SU-DHL-6 (cell line): Measurements from ENCODE around the gene CRYAB.

Experiments used
- H2AFZ ChIP-seq: fragments of 200-600 bp; sonication (generic); 2 replicates; pipeline ENCODE4 v1.6.1; 2014; ENCODE audit warnings: low read depth, mild to moderate bottlenecking, moderate library complexity, mixed read lengths, antibody characterized with exemption, low read length; ENCODE audit not compliant: severe bottlenecking
- H3F3A ChIP-seq: fragments of 200-600 bp; shearing (Covaris generic); 2 replicates; pipeline ENCODE4 v1.6.0; 2016; ENCODE audit warnings: antibody characterized with exemption, mild to moderate bottlenecking; ENCODE audit not compliant: insufficient read depth
- H3K27ac ChIP-seq: fragments of 200-600 bp; sonication (generic); 2 replicates; pipeline ENCODE4 v1.5.1; 2016; ENCODE audit warnings: low read depth, mild to moderate bottlenecking, low read length, moderate library complexity, mixed read lengths
- H3K27me3 ChIP-seq: fragments of 200-600 bp; sonication (generic), shearing (Covaris generic); 2 replicates; pipeline ENCODE4 v1.6.0; 2014; ENCODE audit warnings: mild to moderate bottlenecking, low read length
- H3K36me3 ChIP-seq: fragments of 200-600 bp; sonication (generic); 2 replicates; pipeline ENCODE4 v1.6.1; 2014; ENCODE audit warnings: mild to moderate bottlenecking, low read length, mixed read lengths
- H3K4me2 ChIP-seq: fragments of 300-600, 200-600 bp; shearing (Covaris generic), sonication (generic); 2 replicates; pipeline ENCODE4 v1.6.0; 2014; ENCODE audit warnings: low read length, low read depth, mild to moderate bottlenecking; ENCODE audit not compliant: poor library complexity, severe bottlenecking
- H3K4me3 ChIP-seq: fragments of 200-600 bp; sonication (generic); 2 replicates; pipeline ENCODE4 v1.5.1; 2014; ENCODE audit warnings: antibody characterized with exemption, low read length, mild to moderate bottlenecking, mixed read lengths; ENCODE audit not compliant: insufficient read depth, poor library complexity, severe bottlenecking
- H3K79me2 ChIP-seq: fragments of 200-600 bp; sonication (generic); 2 replicates; pipeline ENCODE4 v1.6.1; 2014; ENCODE audit warnings: mild to moderate bottlenecking, low read length, moderate library complexity; ENCODE audit not compliant: insufficient read depth
- H3K9ac ChIP-seq: fragments of 200-600 bp; sonication (generic); 2 replicates; pipeline ENCODE4 v1.7.0; 2014; ENCODE audit warnings: mild to moderate bottlenecking, low read length
- H3K9me2 ChIP-seq: fragments of 200-600 bp; sonication (generic); replicated peaks from 2 replicates; pipeline ENCODE4 v1.6.1; 2014; ENCODE audit warnings: low read length; ENCODE audit not compliant: insufficient read depth
- H3K9me3 ChIP-seq: fragments of 200-600 bp; sonication (generic); 2 replicates; pipeline ENCODE4 v1.6.1; 2014; ENCODE audit warnings: low read length, mixed read lengths; ENCODE audit not compliant: insufficient read depth
- H4K20me1 ChIP-seq: fragments of 200-600 bp; sonication (generic); 2 replicates; pipeline ENCODE4 v1.6.1; 2014; ENCODE audit warnings: low read depth, mild to moderate bottlenecking, antibody characterized with exemption, low read length, moderate library complexity, mixed read lengths
- CTCF ChIP-seq: fragments of 200-600 bp; sonication (generic); IDR thresholded peaks from one replicate; pipeline ENCODE4 v1.5.1; 2017; ENCODE audit warnings: antibody characterized with exemption, mild to moderate bottlenecking, low read length, moderate library complexity; ENCODE audit not compliant: insufficient read depth, poor library complexity, severe bottlenecking
- EZH2phosphoT487 ChIP-seq: fragments of 200-600 bp; sonication (generic), shearing (Covaris generic); conservative IDR thresholded peaks from 2 replicates; pipeline ENCODE4 v1.6.1; 2018; ENCODE audit warnings: mild to moderate bottlenecking, antibody characterized with exemption, low read length, moderate library complexity, mixed read lengths

CRYAB gene

GRCh38 chr11:111879637-111879960 lies 32.0 kb downstream of the CRYAB start:
- Histone ChIP-seq H3K4me2 (peak overlapping the region; percentile 95), H3K27me3 (no peaks in the 10 kb centered on the region), H2AFZ (peak overlapping the region; percentile 87), H4K20me1 (no peaks in the 10 kb centered on the region), H3K4me3 (peak overlapping the region; percentile 83), H3K9me3 (no peaks in the 10 kb centered on the region), H3K9me2 (no peaks in the 10 kb centered on the region), H3K79me2 (0 out of 2 replicates have a peak, but pooled peaks cover 11% of the 10 kb centered on the region), H3K27ac (peak overlapping the region; percentile 82), H3K9ac (peak overlapping the region; percentile 79), H3K36me3 (no peaks in the 10 kb centered on the region), H3F3A (peaks cover 4% of the 10 kb centered on the region)
- TF ChIP-seq CTCF: no peak
- no peak for TF ChIP-seq EZH2phosphoT487

DNA sequence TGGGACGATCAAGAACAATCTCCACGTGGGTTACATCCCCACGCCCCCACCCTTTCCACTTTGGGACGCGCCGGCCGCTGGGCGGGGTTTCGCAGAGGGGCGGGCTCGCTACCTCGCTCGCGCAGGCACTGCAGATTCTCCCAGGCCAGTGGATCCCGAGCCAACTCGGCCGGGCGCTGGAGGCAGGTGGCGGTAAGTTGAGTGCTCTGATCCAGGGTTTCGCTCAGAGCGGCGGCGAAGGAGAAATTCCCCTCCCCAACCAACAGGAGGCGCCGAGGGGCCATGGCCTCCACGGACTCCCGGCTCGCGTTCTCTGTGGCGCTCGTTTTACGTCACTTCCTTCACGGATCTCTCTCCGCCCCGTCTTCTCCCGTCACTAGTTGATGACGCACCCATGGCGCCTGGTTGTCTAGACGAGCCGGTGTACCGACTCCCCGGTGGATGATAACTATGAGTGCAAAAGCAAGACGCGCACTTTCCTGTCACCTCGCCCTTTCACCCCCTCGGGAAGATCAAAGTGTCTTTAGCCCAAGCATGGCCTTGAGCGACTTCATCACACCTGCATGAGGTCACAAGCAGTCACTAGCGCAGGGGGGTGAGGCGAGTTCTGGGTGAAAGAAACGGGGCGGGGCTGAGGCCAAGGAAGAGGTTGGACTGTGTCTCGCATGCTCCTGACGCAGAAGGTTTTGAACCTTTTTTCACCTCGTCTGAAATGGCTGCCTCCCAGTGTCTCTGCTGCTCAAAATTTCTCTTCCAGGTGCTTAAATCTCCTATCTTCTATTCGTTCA lies 32.5 kb downstream of the CRYAB start, which contains the start of the genes CFAP68 and FDXACB1:
TSS of gene CFAP68 (plus strand) at position 693 of the 788 bp plus-strand sequence. CDS start at position 713, 20 bp downstream.
TSS of gene FDXACB1 (minus strand) at position 317 of the 788 bp plus-strand sequence. CDS start at position 284, 33 bp downstream.
- H3K36me3 ChIP-seq: no peaks in the 10 kb centered on the region
- 0 out of 2 replicates have a peak, but pooled peaks cover 11% of the 10 kb centered on the region for H3K79me2 ChIP-seq
- H3K4me3 ChIP-seq: peak within 1 kb of the TSS; percentile 83
- peak within 1 kb of the TSS; percentile 87 for H2AFZ ChIP-seq
- H3K27ac ChIP-seq: peak within 1 kb of the TSS; percentile 82
- H3K4me2 ChIP-seq: peak within 1 kb of the TSS; percentile 95
- H3K9me2 ChIP-seq: no peaks in the 10 kb centered on the region
- no peaks in the 10 kb centered on the region for H4K20me1 ChIP-seq
- TF ChIP-seq CTCF (peak; percentile 93), EZH2phosphoT487 (no peak)
- H3K27me3 ChIP-seq: no peaks in the 10 kb centered on the region
- H3K9me3 ChIP-seq: no peaks in the 10 kb centered on the region
- H3F3A ChIP-seq: peaks cover 4% of the 10 kb centered on the region
- H3K9ac ChIP-seq: peak within 1 kb of the TSS; percentile 79

DNA sequence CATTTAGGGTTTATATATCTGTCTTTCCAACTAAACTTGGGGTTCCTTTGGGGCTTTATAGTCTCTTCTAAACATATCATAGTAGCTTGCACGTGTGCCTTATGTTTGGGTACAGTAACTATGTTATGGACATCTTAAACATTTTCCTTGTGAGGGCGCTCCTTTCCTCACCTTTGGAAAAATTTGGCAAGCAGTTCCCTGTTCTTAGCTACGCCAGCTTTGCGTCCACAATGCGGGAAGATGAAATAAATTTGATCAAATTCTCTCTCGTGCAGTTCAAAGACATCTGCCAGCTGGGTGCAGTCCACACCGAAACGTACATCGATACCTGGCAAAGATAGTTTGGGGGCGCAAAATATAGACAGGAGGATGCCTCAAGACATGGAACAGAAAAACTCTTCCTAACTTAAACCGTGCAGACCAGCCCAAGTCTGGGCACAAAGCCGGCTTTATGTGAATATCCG lies 33.2 kb downstream of the CRYAB start:
- 0 out of 2 replicates have a peak, but pooled peaks cover 11% of the 10 kb centered on the region for H3K79me2 ChIP-seq
- peak overlapping the region; percentile 95 for H3K4me2 ChIP-seq
- H4K20me1 ChIP-seq: no peaks in the 10 kb centered on the region
- peak overlapping the region; percentile 87 for H2AFZ ChIP-seq
- H3K27me3 ChIP-seq: no peaks in the 10 kb centered on the region
- H3K9me2 ChIP-seq: no peaks in the 10 kb centered on the region
- peak overlapping the region; percentile 82 for H3K27ac ChIP-seq
- H3K9me3 ChIP-seq: no peaks in the 10 kb centered on the region
- no peak for TF ChIP-seq EZH2phosphoT487
- TF ChIP-seq CTCF: no peak
- H3K9ac ChIP-seq: peak overlapping the region; percentile 79
- H3K36me3 ChIP-seq: no peaks in the 10 kb centered on the region
- peaks cover 4% of the 10 kb centered on the region for H3F3A ChIP-seq
- H3K4me3 ChIP-seq: peak overlapping the region; percentile 83
